ENCODE measurements around the gene PSAT1. TPM values are rescaled to one million over a fixed set of nuclear protein-coding genes. Genes with fewer than 3 reads are reported as not detected.
A peak's percentile ranks its signal among the peaks of the same experiment; 100 is the strongest.

The PSAT1 gene
- total and polyA plus RNA-seq, 2 experiments from 2014 or later: 414 to 486 TPM

- H3K4me1 Mint-ChIP-seq: peaks cover 40% of the 10 kb centered on the region
- peaks cover 58% of the 10 kb centered on the region for H4K20me1 ChIP-seq (replicated peaks; ENCODE audit: insufficient read depth)
- H3K4me1 ChIP-seq (ENCODE audit: insufficient read depth): peaks cover 10% of the 10 kb centered on the region; the same call in 1 of the 2 replicates
- TF ChIP-seq, protein P1, sequence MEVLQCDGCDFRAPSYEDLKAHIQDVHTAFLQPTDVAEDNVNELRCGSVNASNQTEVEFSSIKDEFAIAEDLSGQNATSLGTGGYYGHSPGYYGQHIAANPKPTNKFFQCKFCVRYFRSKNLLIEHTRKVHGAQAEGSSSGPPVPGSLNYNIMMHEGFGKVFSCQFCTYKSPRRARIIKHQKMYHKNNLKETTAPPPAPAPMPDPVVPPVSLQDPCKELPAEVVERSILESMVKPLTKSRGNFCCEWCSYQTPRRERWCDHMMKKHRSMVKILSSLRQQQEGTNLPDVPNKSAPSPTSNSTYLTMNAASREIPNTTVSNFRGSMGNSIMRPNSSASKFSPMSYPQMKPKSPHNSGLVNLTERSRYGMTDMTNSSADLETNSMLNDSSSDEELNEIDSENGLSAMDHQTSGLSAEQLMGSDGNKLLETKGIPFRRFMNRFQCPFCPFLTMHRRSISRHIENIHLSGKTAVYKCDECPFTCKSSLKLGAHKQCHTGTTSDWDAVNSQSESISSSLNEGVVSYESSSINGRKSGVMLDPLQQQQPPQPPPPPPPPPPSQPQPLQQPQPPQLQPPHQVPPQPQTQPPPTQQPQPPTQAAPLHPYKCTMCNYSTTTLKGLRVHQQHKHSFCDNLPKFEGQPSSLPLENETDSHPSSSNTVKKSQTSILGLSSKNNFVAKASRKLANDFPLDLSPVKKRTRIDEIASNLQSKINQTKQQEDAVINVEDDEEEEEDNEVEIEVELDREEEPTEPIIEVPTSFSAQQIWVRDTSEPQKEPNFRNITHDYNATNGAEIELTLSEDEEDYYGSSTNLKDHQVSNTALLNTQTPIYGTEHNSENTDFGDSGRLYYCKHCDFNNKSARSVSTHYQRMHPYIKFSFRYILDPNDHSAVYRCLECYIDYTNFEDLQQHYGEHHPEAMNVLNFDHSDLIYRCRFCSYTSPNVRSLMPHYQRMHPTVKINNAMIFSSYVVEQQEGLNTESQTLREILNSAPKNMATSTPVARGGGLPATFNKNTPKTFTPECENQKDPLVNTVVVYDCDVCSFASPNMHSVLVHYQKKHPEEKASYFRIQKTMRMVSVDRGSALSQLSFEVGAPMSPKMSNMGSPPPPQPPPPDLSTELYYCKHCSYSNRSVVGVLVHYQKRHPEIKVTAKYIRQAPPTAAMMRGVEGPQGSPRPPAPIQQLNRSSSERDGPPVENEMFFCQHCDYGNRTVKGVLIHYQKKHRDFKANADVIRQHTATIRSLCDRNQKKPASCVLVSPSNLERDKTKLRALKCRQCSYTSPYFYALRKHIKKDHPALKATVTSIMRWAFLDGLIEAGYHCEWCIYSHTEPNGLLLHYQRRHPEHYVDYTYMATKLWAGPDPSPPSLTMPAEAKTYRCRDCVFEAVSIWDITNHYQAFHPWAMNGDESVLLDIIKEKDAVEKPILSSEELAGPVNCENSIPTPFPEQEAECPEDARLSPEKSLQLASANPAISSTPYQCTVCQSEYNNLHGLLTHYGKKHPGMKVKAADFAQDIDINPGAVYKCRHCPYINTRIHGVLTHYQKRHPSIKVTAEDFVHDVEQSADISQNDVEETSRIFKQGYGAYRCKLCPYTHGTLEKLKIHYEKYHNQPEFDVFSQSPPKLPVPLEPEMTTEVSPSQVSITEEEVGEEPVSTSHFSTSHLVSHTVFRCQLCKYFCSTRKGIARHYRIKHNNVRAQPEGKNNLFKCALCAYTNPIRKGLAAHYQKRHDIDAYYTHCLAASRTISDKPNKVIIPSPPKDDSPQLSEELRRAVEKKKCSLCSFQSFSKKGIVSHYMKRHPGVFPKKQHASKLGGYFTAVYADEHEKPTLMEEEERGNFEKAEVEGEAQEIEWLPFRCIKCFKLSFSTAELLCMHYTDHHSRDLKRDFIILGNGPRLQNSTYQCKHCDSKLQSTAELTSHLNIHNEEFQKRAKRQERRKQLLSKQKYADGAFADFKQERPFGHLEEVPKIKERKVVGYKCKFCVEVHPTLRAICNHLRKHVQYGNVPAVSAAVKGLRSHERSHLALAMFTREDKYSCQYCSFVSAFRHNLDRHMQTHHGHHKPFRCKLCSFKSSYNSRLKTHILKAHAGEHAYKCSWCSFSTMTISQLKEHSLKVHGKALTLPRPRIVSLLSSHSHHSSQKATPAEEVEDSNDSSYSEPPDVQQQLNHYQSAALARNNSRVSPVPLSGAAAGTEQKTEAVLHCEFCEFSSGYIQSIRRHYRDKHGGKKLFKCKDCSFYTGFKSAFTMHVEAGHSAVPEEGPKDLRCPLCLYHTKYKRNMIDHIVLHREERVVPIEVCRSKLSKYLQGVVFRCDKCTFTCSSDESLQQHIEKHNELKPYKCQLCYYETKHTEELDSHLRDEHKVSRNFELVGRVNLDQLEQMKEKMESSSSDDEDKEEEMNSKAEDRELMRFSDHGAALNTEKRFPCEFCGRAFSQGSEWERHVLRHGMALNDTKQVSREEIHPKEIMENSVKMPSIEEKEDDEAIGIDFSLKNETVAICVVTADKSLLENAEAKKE (CRISPR knock-in tag; IDR thresholded peaks at IDR 0.05): no peak
- no peak for TF ChIP-seq REST (IDR thresholded peaks at IDR 0.05; ENCODE audit: unreplicated experiment)
- TF ChIP-seq POLR2AphosphoS5 (IDR thresholded peaks at IDR 0.05; ENCODE audit: low read depth): 0 out of 2 replicates have a peak, but pooled peaks have one; percentile 5
- no peak overlapping the region for H2AFZ ChIP-seq
- H3K9me2 ChIP-seq (ENCODE audit: insufficient read depth): no peaks in the 10 kb centered on the region
- no peaks in the 10 kb centered on the region for H3K27me3 ChIP-seq (ENCODE audit: insufficient read depth)
- ATAC-seq (peak; percentile 21), DNase-seq (ENCODE audit: low spot score) (no peak)
- H3K27me3 Mint-ChIP-seq (ENCODE audit: insufficient read depth, low read depth, poor library complexity): peaks cover 2% of the 10 kb centered on the region
- no peak overlapping the region for H3K4me2 ChIP-seq
- peaks cover 64% of the 10 kb centered on the region for H3K79me2 ChIP-seq (replicated peaks; ENCODE audit: insufficient read depth)
- no peak overlapping the region for H3K4me3 Mint-ChIP-seq
- H3K27ac Mint-ChIP-seq: peak overlapping the region; percentile 59; the same call in 1 of the 2 replicates
- no peak overlapping the region for H3K4me3 ChIP-seq
- H3K36me3 ChIP-seq (ENCODE audit: insufficient read depth): peaks cover 61% of the 10 kb centered on the region
- H3K36me3 Mint-ChIP-seq (ENCODE audit: low read depth): peaks cover 98% of the 10 kb centered on the region
- peak overlapping the region; percentile 75 for H3K27ac ChIP-seq (ENCODE audit: low read depth)
- H3K9me3 Mint-ChIP-seq: no peaks in the 10 kb centered on the region
- peaks cover 66% of the 10 kb centered on the region for H3F3A ChIP-seq (replicated peaks; ENCODE audit: low read depth)
These were observed 28.4 kb downstream of the PSAT1 start for GRCh38 chr9:78325343-78325742.
